Heart right ventricle (tissue), 16 donors: Measurements from ENCODE around the gene FAM120B. TPM values are rescaled to one million over a fixed set of nuclear protein-coding genes. Genes with fewer than 3 reads are reported as not detected.

Source experiments
- ATAC-seq, 8 donors: fragments of 200-7000 bp; cut with Tn5 transposase; one replicate each; pipeline ENCODE4 v1.9.1; 2020; ENCODE audit warnings: mild to moderate bottlenecking in 8 of 8, moderate library complexity in 8 of 8, moderate number of reproducible peaks in 1 of 8
- DNase-seq, 2 donors: peaks; one replicate each; pipeline ENCODE4 v3.0.0-alpha.2; 2020
- H3K27ac ChIP-seq, 10 donors: fragments of 200-600 bp; sonication (generic) in 2 of 10; one replicate each; pipeline versions ENCODE4 v1.5.0 to v1.8.0; 2020 to 2022; ENCODE audit warnings: mild to moderate bottlenecking in 3 of 10
- H3K27me3 ChIP-seq, 7 donors: fragments of 200-600 bp; one replicate each; pipeline ENCODE4 v1.8.0; 2021 to 2022; ENCODE audit warnings: mild to moderate bottlenecking in 2 of 7
- H3K36me3 ChIP-seq, 9 donors: fragments of 200-600 bp; sonication (generic) in 1 of 9; one replicate each; pipeline versions ENCODE4 v1.5.0 to v1.8.0; 2020 to 2022; ENCODE audit warnings: mild to moderate bottlenecking in 2 of 9
- H3K4me1 ChIP-seq, 9 donors: fragments of 200-600 bp; sonication (generic) in 1 of 9; one replicate each; pipeline versions ENCODE4 v1.5.0 to v1.8.0; 2020 to 2022; ENCODE audit warnings: mild to moderate bottlenecking in 4 of 9
- H3K4me3 ChIP-seq, 10 donors: fragments of 200-600 bp; sonication (generic) in 2 of 10; one replicate each; pipeline versions ENCODE4 v1.5.0 to v1.8.0; 2020 to 2022; ENCODE audit warnings: mild to moderate bottlenecking in 7 of 10, moderate library complexity in 2 of 10
- H3K9me3 ChIP-seq, 11 donors: fragments of 200-600 bp in 10 of 11; sonication (generic) in 2 of 11; one replicate each; pipeline versions ENCODE4 v1.5.0 to v1.8.0; 2013 to 2022; ENCODE audit warnings: mild to moderate bottlenecking in 2 of 11, control low read depth in 1 of 11, moderate library complexity in 1 of 11
- CTCF ChIP-seq, 9 donors: fragments of 200-600 bp; sonication (generic) in 2 of 9; IDR thresholded peaks; one replicate each; pipeline versions ENCODE4 v1.5.0 to v1.8.0; 2021 to 2022; ENCODE audit warnings: antibody characterized with exemption in 9 of 9, mild to moderate bottlenecking in 5 of 9, moderate library complexity in 1 of 9
- WGBS, 2 donors: extraction: QIAGEN DNeasy Blood & Tissue Kit; methylation state at CpG; one replicate each; pipeline ENCODE4 v1.1.7; 2013; ENCODE audit warnings: inconsistent platforms in 1 of 2; 5-methylcytosine and 5-hydroxymethylcytosine counted together
- intact Hi-C, 10 donors: fragments of 100-400 bp; cut with DNase I; formaldehyde crosslinking; loops; one replicate each; pipeline versions ENCODE4 v1.11.1 to v1.14.2; 2022
- polyA plus RNA-seq, 2 donors: library from polyadenylated mRNA; stranded (reverse); fragments of 200-250 nt; gene quantifications; one replicate each; pipeline ENCODE4 v1.2.3, GENCODE V29; 2013
- total RNA-seq, 10 donors: library from RNA; stranded (reverse); fragmentation: NEBNext Ultra II Directional in 3 of 10; extraction: Animal tissue kit (Norgen Biotek cat#: 25700) in 3 of 10; gene quantifications; one replicate each; pipeline versions ENCODE4 v1.2.1 to v1.2.4, GENCODE V29; 2021 to 2023
- donor health status: Arrhythmogenic right ventricular cardiomyopathy.
- donor health status: ischemic (EF 13 %, LVEDD 7.1; RV severe dilation, severe dysfunction).
- donor health status: healthy with polysubstance abuse.
- donor health status: DM: no; HTN: yes; CAD: no.
- donor health status: DM: no; HTN: no; CAD: no.
- donor health status: ischemic (EF 25% LVEDD 6.9; RV normal size, moderate dysfunction).
- donor health status: ischemic (EF 25% LVEDD 5.7; RV mildly dilated, moderate dysfunction).
- donor health status: healthy.
- donor health status: DM: yes; HTN: yes; CAD: no.
- donor health status: Ischemic cardiomyopathy.
- donor health status: ischemic (EF 35%, LVEDD 5.7; RV mildly dilated, moderate dysfunction).
- donor health status: nonischemic (EF 11% LVEDD 7.7; RV severe dilation, severe dysfunction).
- donor health status: DM: yes; HTN: yes; CAD: no.
- donor health status: PGD.
- donor health status: ischemic (EF 29% LVEDD 5.4; RV normal size, mild dysfunction).
- donor health status: nonischemic (EF 23%, LVEDD 6.1; RV moderate dilation, normal function).

The FAM120B gene
- total and polyA plus RNA-seq, 12 donors = 7.7 to 31.0 (median 23.9) TPM

DNA sequence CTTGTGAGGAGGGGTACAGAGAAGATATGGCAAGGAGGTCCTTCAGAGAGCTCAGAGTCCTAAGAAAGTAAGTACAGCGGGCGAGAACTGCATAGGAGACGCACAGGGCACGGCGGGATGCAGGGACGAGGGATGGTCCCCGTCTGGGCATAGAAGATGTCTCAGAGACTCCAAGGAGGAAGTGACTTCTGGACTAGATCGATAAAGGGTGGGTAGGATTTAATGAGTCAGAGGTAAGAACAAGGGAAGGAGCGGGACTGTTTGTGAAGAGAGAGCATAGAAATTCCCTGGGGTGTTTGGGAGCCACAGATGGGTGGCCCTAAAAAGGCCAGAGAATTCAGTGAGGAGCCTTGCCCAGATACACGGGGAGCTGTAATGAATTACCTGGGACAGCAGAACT, 69.1 kb downstream of the FAM120B start:
- Histone ChIP-seq H3K4me3 (no peak overlapping the region), H3K36me3 (peaks cover 0 to 48% (median 0%) of the 10 kb centered on the region in 9 donors), H3K27ac (no peak overlapping the region), H3K4me1 (peaks cover 0 to 12% (median 5%) of the 10 kb centered on the region in 9 donors), H3K27me3 (no peaks in the 10 kb centered on the region), H3K9me3 (no peaks in the 10 kb centered on the region)
- WGBS, 2 donors = 89 to 93% methylated on average over 10 of the region's 10 CpGs
- no peak for DNase-seq
- TF ChIP-seq CTCF (IDR thresholded peaks at IDR 0.05) = no peak
- intact Hi-C loops = no loop called here
- no peak for ATAC-seq

DNA sequence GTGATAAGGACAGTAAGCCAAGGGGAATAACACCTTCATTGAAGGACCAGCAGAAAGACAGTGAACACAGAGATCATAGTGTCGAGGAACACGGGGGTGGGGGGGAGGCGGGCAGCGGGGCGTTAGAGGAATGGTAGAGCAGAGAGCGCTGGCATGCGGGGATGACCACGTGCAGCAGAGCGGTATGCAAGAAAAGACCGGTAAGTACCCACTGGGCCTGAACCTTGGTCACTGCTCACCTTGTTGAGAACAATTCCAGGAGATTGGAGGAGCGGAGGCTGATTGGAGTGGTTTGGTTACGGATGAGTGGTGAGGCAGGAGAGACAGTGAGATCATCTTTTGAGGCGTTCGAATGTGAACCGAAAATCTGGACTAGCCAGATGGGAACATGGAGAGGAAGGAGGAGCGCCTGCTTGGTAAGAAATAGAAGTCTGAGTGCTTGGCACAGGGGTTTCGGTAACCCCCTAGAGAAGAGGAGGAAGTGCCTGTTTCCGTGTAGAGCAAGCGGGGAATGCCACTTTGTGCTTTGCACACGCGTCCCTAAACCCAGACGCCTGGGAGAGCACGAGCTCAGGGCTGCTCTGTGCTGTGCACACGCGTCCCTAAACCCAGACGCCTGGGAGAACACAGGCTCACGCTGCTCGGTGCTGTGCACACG, 70.0 kb downstream of the FAM120B start:
- TF ChIP-seq CTCF (IDR thresholded peaks at IDR 0.05) = no peak
- Histone ChIP-seq H3K4me3 (no peak overlapping the region), H3K36me3 (peaks cover 0 to 44% (median 0%) of the 10 kb centered on the region in 9 donors), H3K27me3 (no peaks in the 10 kb centered on the region), H3K9me3 (no peaks in the 10 kb centered on the region), H3K27ac (no peak overlapping the region), H3K4me1 (peaks cover 0 to 12% (median 5%) of the 10 kb centered on the region in 9 donors)
- intact Hi-C loops = no loop called here
- WGBS, 2 donors = 92 to 93% methylated on average over 27 to 29 of the region's 29 CpGs
- DNase-seq = no peak
- no peak for ATAC-seq

GRCh38 chr6:170378502-170378901, 71.9 kb downstream of the FAM120B start:
- DNase-seq = no peak
- H3K36me3 ChIP-seq = peaks cover 0 to 31% (median 0%) of the 10 kb centered on the region in 9 donors
- no peak overlapping the region for H3K4me3 ChIP-seq
- TF ChIP-seq CTCF (IDR thresholded peaks at IDR 0.05) = no peak
- H3K27me3 ChIP-seq = no peaks in the 10 kb centered on the region
- intact Hi-C loops = no loop called here
- ATAC-seq = no peak
- H3K4me1 ChIP-seq = peaks cover 0 to 12% (median 5%) of the 10 kb centered on the region in 9 donors
- H3K27ac ChIP-seq = no peak overlapping the region
- no peaks in the 10 kb centered on the region for H3K9me3 ChIP-seq
- WGBS, 2 donors = 66 to 80% methylated on average over 10 of the region's 10 CpGs

DNA sequence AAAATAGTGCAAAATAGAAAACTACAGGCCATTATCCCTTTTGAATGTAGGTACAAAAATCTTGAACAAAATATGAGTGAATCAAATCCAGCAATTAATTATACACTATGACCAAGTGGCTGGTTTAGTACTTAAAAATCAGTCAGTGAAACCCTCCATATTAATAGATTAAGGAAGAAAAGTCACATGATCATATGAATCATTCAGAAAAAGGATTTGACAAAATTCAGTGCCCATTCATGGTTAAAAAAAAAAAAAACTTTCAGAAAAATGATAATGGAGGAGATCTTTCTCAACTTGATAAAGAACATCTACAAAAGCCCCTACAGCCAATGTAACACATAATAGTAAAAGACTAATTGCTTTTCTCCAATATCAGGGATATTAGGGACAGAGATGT, 75.0 kb downstream of the FAM120B start:
- DNase-seq (no peak), ATAC-seq (no peak)
- Histone ChIP-seq H3K9me3 (no peaks in the 10 kb centered on the region), H3K27me3 (no peaks in the 10 kb centered on the region), H3K36me3 (peaks cover 0 to 17% (median 1%) of the 10 kb centered on the region in 9 donors), H3K4me3 (no peak overlapping the region), H3K4me1 (peaks cover 0 to 21% (median 5%) of the 10 kb centered on the region in 9 donors), H3K27ac (no peak overlapping the region)
- intact Hi-C loops = no loop called here
- no peak for TF ChIP-seq CTCF (IDR thresholded peaks at IDR 0.05)
